GM18499 (cell line): ENCODE data around the gene VASN.
"Not testable (repeated sequence)": the region's sequence is repeated elsewhere in the genome, so short reads cannot be mapped to it uniquely, and the experiment has no call there.

Experiments used
- ATAC-seq: cut with Tn5 transposase; IDR thresholded peaks from one replicate; pipeline ENCODE4 v1.9.1; 2021; ENCODE audit warnings: moderate number of reproducible peaks; ENCODE audit not compliant: insufficient read depth, unreplicated experiment

The VASN gene

GRCh38 chr16:4336701-4337539, 34.7 kb upstream of the VASN start:
- no peak for ATAC-seq

- no peak for ATAC-seq
These were observed 34.0 kb upstream of the VASN start for GRCh38 chr16:4337540-4338088.

- ATAC-seq = no peak
These were observed 33.5 kb upstream of the VASN start for GRCh38 chr16:4338125-4338582.

GRCh38 chr16:4338712-4339299, 32.8 kb upstream of the VASN start:
- ATAC-seq = no peak

GRCh38 chr16:4339455-4339854, 32.2 kb upstream of the VASN start:
- ATAC-seq = no peak

DNA sequence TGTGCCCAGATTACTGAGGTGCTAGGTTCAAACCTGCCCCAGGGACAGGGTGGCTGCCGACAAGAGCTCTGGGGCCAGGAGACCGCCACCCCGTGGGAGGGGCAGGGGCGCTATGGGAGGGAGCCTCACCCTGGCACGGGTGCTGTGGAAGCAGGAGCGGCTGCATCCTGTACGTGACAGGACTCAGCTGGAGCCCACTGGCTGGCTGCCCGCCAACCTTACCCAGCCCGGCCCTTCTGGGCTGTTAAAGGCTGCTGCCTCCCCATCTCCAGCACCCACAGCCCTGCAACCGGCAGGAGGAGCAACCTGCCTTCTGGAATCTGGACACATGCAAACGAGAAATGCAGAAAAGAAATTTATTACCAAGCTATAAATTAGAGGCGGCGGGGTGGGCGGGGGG, 31.7 kb upstream of the VASN start:
- ATAC-seq = no peak

DNA sequence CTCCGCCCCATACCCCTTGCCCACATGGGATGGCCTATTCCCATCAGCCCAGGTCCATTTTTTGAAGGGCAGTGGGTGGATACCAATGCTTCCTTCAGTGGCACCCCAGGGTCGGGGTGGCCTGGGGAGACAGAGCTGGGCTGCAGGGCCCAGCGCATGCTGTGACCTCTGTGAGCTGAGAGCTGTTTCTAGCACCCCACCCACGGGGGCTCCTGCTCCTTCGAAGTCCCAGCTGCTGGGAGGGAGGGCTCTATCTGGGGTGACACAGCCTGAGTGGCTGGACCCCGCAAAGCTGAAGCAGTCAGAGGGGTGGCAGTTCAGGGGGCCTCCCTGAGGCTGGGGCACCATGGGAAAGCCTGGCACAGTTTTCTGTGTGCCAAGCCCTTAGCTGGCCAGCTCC, 31.2 kb upstream of the VASN start:
- no peak for ATAC-seq

DNA sequence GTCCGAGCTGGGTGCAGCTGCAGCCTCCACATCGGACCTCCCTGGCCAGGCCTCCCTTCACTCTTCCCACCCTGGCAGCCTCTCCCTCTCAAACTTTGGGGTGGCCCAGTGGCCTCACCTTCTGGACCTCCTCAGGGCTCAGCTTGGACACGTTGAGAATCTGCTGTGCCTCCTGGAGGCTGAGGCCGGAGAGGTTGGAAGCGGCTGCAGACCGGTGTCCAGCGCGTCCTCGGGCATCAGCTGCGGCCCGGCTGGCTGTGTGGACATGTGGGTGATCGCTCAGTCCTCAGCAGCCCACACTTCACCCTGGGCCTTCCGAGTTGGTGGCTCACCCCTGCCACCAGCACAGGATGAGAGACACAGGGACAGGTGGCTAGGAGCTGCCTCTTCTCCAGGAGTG, 30.4 kb upstream of the VASN start:
- no peak for ATAC-seq

DNA sequence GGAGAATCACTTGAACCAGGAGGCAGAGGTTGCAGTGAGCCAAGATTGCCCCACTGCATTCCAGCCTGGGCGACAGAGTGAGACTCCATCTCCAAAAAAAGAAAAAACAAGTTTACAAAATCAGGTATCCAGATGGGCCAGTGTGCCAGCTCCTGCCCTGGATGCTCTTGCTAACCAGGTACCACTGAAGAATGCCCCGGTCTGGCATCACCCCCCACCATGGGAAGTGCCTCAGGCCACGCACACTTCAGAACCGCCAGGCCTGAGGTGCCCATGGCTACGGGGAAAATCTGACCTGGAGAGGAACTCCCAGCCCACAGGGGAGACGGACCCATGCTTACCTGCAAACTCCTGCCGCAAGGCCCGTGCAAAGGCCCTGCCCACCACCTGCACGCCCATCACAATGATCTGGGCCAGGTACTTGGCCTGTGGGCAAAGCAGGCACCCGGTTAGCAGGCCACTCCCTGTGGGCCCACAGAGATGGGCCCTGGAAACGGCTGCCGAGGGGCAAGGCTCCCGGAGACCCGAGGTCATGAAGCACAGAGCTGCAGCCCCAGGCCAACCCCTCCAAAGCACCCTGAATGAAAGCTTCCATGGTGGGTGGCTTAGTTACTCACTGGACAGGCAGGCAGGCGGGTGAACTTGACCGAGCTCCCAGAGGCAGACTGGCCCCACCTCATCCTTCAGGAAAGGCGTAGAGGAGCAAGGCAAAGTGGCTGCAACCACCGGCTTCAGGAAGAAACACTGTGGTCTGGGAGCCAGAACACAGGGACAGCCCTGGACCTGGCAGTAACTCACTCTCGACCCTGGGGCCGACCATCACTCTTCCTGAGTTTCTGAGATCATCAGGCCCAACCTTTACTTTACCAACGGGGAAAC, 28.5 kb upstream of the VASN start:
- no peak for ATAC-seq

GRCh38 chr16:4344300-4344982, 27.2 kb upstream of the VASN start:
- ATAC-seq = not testable (repeated sequence)

GRCh38 chr16:4344983-4345835, 26.4 kb upstream of the VASN start:
- no peak for ATAC-seq

- no peak for ATAC-seq
These were observed 25.5 kb upstream of the VASN start for GRCh38 chr16:4345836-4346781.

GRCh38 chr16:4347010-4347409, 24.6 kb upstream of the VASN start:
- ATAC-seq = no peak

DNA sequence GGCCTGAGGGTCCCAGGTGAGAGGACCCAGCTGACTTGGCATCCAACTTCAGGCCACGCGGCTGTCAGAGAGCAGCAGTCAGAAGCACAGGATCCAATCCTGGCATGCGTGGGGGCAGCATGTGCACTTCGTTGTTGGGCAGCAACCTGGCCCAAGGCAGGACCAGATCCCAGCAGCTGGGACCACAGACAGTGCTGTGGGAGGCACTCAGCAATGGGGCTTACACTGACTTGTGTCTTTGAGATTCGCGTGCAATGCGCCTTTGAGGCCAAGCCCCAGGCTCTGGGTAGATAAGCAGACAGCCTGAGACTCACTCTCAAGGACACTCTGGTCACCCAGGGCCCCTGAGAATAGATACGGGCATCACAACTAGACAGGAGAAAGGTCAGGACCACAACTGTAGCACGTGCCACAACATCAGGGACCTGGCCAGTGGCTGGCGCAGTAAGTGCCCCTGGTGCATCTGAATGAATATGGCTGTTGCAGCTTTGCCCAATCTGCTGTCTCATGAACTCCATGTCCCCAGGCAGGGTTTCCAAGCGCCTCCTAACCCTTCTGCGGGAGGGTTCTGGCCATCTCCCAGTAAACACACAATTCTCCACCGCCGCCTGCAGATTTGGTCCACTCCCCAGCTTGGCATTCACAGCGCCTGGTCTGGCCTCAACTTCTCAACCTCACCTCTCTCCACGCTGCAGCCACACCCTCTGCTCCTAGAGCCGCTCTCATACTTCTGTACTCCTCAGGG, 23.7 kb upstream of the VASN start:
- ATAC-seq = no peak

DNA sequence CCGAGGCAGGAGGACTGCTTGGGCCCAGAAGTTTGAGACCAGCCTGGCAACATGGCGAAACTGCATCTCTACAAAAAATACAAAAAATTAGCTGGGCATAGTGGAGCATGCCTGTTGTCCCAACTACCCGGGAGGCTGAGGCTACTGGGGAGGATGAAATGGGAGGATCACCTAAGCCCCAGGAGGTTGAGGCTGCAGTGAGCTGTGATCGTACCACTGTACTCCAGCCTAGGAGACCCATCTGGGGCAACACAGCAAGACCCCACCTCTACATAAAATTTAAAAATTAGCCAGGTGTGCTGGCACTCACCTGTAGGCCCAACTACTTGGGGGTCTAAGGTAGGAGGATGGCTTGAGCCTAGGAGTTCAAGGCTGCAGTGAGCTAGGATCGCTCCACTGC, 22.3 kb upstream of the VASN start:
- ATAC-seq = no peak

- ATAC-seq = no peak
These were observed 21.3 kb upstream of the VASN start for GRCh38 chr16:4350365-4350786.
